ENCODE data around the gene TRAPPC3L. TPM values are rescaled to one million over a fixed set of nuclear protein-coding genes. Genes with fewer than 3 reads are reported as not detected.

The TRAPPC3L gene
- total RNA-seq: under 0.01 and 0.29 TPM in 2 replicates

- no peak for TF ChIP-seq CTCF (IDR thresholded peaks at IDR 0.05; ENCODE audit: extremely low read depth, low read depth, low read length)
- Histone ChIP-seq H3K36me3 (ENCODE audit: insufficient read depth, low read length) (no peaks in the 10 kb centered on the region), H4K20me1 (ENCODE audit: insufficient read depth, low read length) (no peaks in the 10 kb centered on the region), H3K4me3 (ENCODE audit: insufficient read depth, low read length) (no peak within 1 kb of the TSS), H2AFZ (ENCODE audit: low read length) (peak within 1 kb of the TSS; percentile 64), H3K9me3 (ENCODE audit: low read depth, low read length) (no peaks in the 10 kb centered on the region), H3K27ac (ENCODE audit: low read depth, low read length) (no peak within 1 kb of the TSS), H3K27me3 (ENCODE audit: insufficient read depth, low read length) (no peaks in the 10 kb centered on the region), H3K4me1 (ENCODE audit: insufficient read depth, low read length) (no peaks in the 10 kb centered on the region), H3K79me2 (ENCODE audit: insufficient read depth, low read length) (no peaks in the 10 kb centered on the region), H3K4me2 (ENCODE audit: insufficient read depth, low read length) (no peak within 1 kb of the TSS)
- no peak for DNase-seq (ENCODE audit: insufficient read length, low spot score, missing footprints)
These were observed at the start of gene TRAPPC3L for GRCh38 chr6:116545651-116546050. TSS of gene TRAPPC3L (minus strand) at chr6:116545684. CDS start at chr6:116545514, 170 bp downstream.

GRCh38 chr6:116595247-116595646 lies 49.8 kb upstream of the TRAPPC3L start:
- H3K4me1 ChIP-seq (ENCODE audit: insufficient read depth, low read length): no peaks in the 10 kb centered on the region
- no peak overlapping the region for H3K27ac ChIP-seq (ENCODE audit: low read depth, low read length)
- H3K4me2 ChIP-seq (ENCODE audit: insufficient read depth, low read length): no peak overlapping the region
- H3K9me3 ChIP-seq (ENCODE audit: low read depth, low read length): no peaks in the 10 kb centered on the region
- no peak for DNase-seq (ENCODE audit: insufficient read length, low spot score, missing footprints)
- H3K79me2 ChIP-seq (ENCODE audit: insufficient read depth, low read length): no peaks in the 10 kb centered on the region
- TF ChIP-seq CTCF (IDR thresholded peaks at IDR 0.05; ENCODE audit: extremely low read depth, low read depth, low read length): no peak
- no peaks in the 10 kb centered on the region for H3K27me3 ChIP-seq (ENCODE audit: insufficient read depth, low read length)
- H3K36me3 ChIP-seq (ENCODE audit: insufficient read depth, low read length): peaks cover 31% of the 10 kb centered on the region
- H3K4me3 ChIP-seq (ENCODE audit: insufficient read depth, low read length): no peak overlapping the region
- no peaks in the 10 kb centered on the region for H4K20me1 ChIP-seq (ENCODE audit: insufficient read depth, low read length)
- no peak overlapping the region for H2AFZ ChIP-seq (ENCODE audit: low read length)

- Histone ChIP-seq H3K27ac (ENCODE audit: low read depth, low read length) (no peak overlapping the region), H3K36me3 (ENCODE audit: insufficient read depth, low read length) (peaks cover 65% of the 10 kb centered on the region), H3K4me2 (ENCODE audit: insufficient read depth, low read length) (no peak overlapping the region), H4K20me1 (ENCODE audit: insufficient read depth, low read length) (no peaks in the 10 kb centered on the region), H3K4me1 (ENCODE audit: insufficient read depth, low read length) (no peaks in the 10 kb centered on the region), H3K79me2 (ENCODE audit: insufficient read depth, low read length) (peaks cover 12% of the 10 kb centered on the region), H3K4me3 (ENCODE audit: insufficient read depth, low read length) (no peak overlapping the region), H2AFZ (ENCODE audit: low read length) (no peak overlapping the region), H3K27me3 (ENCODE audit: insufficient read depth, low read length) (no peaks in the 10 kb centered on the region), H3K9me3 (ENCODE audit: low read depth, low read length) (no peaks in the 10 kb centered on the region)
- TF ChIP-seq CTCF (IDR thresholded peaks at IDR 0.05; ENCODE audit: extremely low read depth, low read depth, low read length): no peak
- no peak for DNase-seq (ENCODE audit: insufficient read length, low spot score, missing footprints)
These were observed 41.3 kb upstream of the TRAPPC3L start for GRCh38 chr6:116586738-116587137.

GRCh38 chr6:116586276-116586675 lies 40.8 kb upstream of the TRAPPC3L start:
- Histone ChIP-seq H3K27ac (ENCODE audit: low read depth, low read length) (no peak overlapping the region), H3K4me1 (ENCODE audit: insufficient read depth, low read length) (no peaks in the 10 kb centered on the region), H4K20me1 (ENCODE audit: insufficient read depth, low read length) (no peaks in the 10 kb centered on the region), H3K36me3 (ENCODE audit: insufficient read depth, low read length) (peaks cover 60% of the 10 kb centered on the region), H3K9me3 (ENCODE audit: low read depth, low read length) (no peaks in the 10 kb centered on the region), H2AFZ (ENCODE audit: low read length) (no peak overlapping the region), H3K27me3 (ENCODE audit: insufficient read depth, low read length) (no peaks in the 10 kb centered on the region), H3K79me2 (ENCODE audit: insufficient read depth, low read length) (peaks cover 17% of the 10 kb centered on the region), H3K4me3 (ENCODE audit: insufficient read depth, low read length) (no peak overlapping the region), H3K4me2 (ENCODE audit: insufficient read depth, low read length) (no peak overlapping the region)
- TF ChIP-seq CTCF (IDR thresholded peaks at IDR 0.05; ENCODE audit: extremely low read depth, low read depth, low read length): no peak
- DNase-seq (ENCODE audit: insufficient read length, low spot score, missing footprints): no peak
